Fibroblast of the aortic adventitia (primary cell): ENCODE measurements around the gene FARS2. TPM values are rescaled to one million over a fixed set of nuclear protein-coding genes. Genes with fewer than 3 reads are reported as not detected.
A peak's percentile ranks its signal among the peaks of the same experiment; 100 is the strongest.

ENCODE experiments used
- DNase-seq: peaks from one replicate; pipeline ENCODE4 v3.0.0-alpha.2; 2010; ENCODE audit warnings: low read depth
- H3K4me3 ChIP-seq: 2 replicates; pipeline ENCODE4 v1.5.1; 2011; ENCODE audit warnings: low read depth, mild to moderate bottlenecking, control low read depth, low read length, moderate library complexity
- total RNA-seq: library from RNA; depleted of rRNA; stranded (reverse); fragments of >200 nt; gene quantifications from 2 replicates; pipeline ENCODE4 v1.2.3, GENCODE V29; 2012; ENCODE audit warnings: low replicate concordance
- TF ChIP-seq, protein P1 (sequence below): IDR thresholded peaks from 2 replicates; pipeline ENCODE4 v1.5.1; 2011; ENCODE audit warnings: mild to moderate bottlenecking, low read length, control low read depth, inconsistent platforms; ENCODE audit not compliant: insufficient read depth

FARS2 gene
- total RNA-seq, 1 donor = 25.5 TPM

- no peak for DNase-seq
- TF ChIP-seq, protein P1, sequence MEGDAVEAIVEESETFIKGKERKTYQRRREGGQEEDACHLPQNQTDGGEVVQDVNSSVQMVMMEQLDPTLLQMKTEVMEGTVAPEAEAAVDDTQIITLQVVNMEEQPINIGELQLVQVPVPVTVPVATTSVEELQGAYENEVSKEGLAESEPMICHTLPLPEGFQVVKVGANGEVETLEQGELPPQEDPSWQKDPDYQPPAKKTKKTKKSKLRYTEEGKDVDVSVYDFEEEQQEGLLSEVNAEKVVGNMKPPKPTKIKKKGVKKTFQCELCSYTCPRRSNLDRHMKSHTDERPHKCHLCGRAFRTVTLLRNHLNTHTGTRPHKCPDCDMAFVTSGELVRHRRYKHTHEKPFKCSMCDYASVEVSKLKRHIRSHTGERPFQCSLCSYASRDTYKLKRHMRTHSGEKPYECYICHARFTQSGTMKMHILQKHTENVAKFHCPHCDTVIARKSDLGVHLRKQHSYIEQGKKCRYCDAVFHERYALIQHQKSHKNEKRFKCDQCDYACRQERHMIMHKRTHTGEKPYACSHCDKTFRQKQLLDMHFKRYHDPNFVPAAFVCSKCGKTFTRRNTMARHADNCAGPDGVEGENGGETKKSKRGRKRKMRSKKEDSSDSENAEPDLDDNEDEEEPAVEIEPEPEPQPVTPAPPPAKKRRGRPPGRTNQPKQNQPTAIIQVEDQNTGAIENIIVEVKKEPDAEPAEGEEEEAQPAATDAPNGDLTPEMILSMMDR = no peak
Measured at GRCh38 chr6:5510331-5511133, 249.2 kb downstream of the FARS2 start.

DNA sequence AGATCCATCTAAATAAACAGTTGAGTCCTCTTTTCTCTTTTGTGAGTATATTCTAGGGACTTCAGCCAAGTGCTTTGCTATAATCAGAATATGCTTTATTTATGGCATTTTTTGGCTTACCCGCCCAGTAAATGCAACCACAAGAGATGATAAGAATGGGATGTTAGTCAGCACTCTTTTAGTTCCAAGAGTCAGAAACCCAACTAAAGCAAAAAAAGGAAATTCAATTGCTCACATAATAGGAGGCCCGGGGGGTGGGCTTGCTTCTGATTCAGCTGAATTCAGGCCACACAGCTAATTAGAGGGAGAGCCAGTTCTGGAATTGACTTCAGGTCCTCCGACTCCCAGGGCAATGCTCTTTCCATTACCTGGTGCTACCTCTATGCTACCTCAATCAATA is 250.6 kb downstream of the FARS2 start:
- DNase-seq = peak; percentile 94
- TF ChIP-seq, protein P1 = no peak

More at GRCh38 chr6:5510331-5511133, 249.2 kb downstream of the FARS2 start:
- no peak overlapping the region for H3K4me3 ChIP-seq

DNA sequence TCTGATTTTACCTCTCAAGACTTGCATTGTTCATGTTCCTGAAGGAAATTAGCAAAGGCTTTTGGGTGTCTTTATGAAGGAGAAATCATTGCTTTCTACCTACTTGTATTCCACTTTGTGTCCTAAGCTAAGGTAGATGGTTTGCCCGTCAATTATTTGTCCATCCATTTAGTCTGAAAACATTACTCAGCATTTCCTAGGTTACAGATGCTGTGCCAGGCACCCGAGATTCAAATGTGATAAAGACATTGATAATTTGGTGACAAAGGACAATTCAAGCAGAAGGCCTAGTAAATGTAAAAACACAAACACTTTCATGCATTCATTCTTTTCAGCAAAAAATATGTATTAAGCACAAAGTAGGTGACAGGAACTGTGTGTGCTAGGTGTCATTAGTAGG is 251.1 kb downstream of the FARS2 start:
- no peak for DNase-seq
- no peak overlapping the region for H3K4me3 ChIP-seq
- TF ChIP-seq, protein P1 = no peak

More for the DNA sequence above, 250.6 kb downstream of the FARS2 start:
- no peak overlapping the region for H3K4me3 ChIP-seq

GRCh38 chr6:5513408-5513807 is 252.1 kb downstream of the FARS2 start:
- TF ChIP-seq, protein P1 = no peak
- no peak for DNase-seq
- H3K4me3 ChIP-seq = no peak overlapping the region

DNA sequence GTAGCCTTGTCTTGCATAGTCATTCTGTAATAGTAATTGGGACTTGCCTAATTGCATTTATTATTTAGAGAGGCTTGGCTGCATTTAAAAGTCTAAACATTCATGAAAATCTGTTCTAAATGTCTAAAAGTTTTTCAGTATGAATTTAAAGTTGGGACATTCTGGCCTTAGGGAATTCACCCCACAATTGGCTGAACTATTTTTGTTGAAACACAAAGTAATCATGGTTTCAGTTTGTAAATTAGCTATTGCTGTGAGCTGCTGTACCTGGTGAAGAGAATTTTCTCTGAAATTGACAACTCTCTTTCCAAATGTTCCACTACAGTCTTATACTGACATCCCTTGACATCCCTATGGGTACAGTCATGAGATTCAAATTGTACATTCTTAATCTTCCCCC is 253.0 kb downstream of the FARS2 start:
- H3K4me3 ChIP-seq = no peak overlapping the region
- DNase-seq = no peak
- TF ChIP-seq, protein P1 = no peak

DNA sequence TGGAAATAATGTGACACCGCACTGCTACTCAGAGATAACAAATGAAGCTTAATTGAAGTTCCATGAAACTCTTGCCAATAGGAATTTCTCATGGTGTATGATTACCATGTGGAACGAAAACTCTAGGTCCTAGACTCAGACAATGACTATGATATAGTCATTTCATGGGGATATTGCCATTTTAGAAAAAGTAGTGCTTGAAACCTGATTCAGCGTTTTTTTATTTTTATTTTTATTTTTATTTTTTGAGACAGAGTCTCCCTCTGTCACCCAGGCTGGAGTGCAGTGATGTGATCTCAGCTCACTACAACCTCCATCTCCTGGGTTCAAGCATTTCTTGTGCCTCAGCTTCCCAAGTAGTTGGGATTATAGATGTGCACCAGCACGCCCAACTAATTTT is 253.9 kb downstream of the FARS2 start:
- DNase-seq = no peak
- TF ChIP-seq, protein P1 = no peak

More for the DNA sequence above, 253.9 kb downstream of the FARS2 start:
- no peak overlapping the region for H3K4me3 ChIP-seq
